SU-DHL-6 (cell line): ENCODE data around the gene TLR10.

Experiments used
- CTCF ChIP-seq: fragments of 200-600 bp; sonication (generic); IDR thresholded peaks from one replicate; pipeline ENCODE4 v1.5.1; 2017; ENCODE audit warnings: antibody characterized with exemption, mild to moderate bottlenecking, low read length, moderate library complexity; ENCODE audit not compliant: insufficient read depth, poor library complexity, severe bottlenecking
- EZH2phosphoT487 ChIP-seq: fragments of 200-600 bp; sonication (generic), shearing (Covaris generic); conservative IDR thresholded peaks from 2 replicates; pipeline ENCODE4 v1.6.1; 2018; ENCODE audit warnings: mild to moderate bottlenecking, antibody characterized with exemption, low read length, moderate library complexity, mixed read lengths

- TF ChIP-seq CTCF (no peak), EZH2phosphoT487 (no peak)
These were observed 7.5 kb downstream of the TLR10 start for GRCh38 chr4:38775326-38775725.
